Measurements from ENCODE around the gene NUDCD2. TPM values are rescaled to one million over a fixed set of nuclear protein-coding genes. Genes with fewer than 3 reads are reported as not detected.
"Not testable (repeated sequence)": the region's sequence is repeated elsewhere in the genome, so short reads cannot be mapped to it uniquely, and the experiment has no call there.

Gene NUDCD2
- total RNA-seq, 2 donors from 2014 or later, result 2.0 to 2.5 TPM

GRCh38 chr5:163436515-163436914, 23.4 kb downstream of the NUDCD2 start:
- no peak for DNase-seq (ENCODE audit: low spot score)
- H3K27me3 ChIP-seq, result no peaks in the 10 kb centered on the region
- H3K9me3 ChIP-seq, result no peaks in the 10 kb centered on the region
- H3K4me1 ChIP-seq, result peaks cover 0 to 25% of the 10 kb centered on the region in 2 donors
- peak overlapping the region; percentile 93 to 94 for H3K4me3 ChIP-seq
- H3K27ac ChIP-seq, result peak overlapping the region; percentile 94
- TF ChIP-seq CTCF (IDR thresholded peaks at IDR 0.05), result no peak
- H3K36me3 ChIP-seq, result peaks cover 10% of the 10 kb centered on the region

DNA sequence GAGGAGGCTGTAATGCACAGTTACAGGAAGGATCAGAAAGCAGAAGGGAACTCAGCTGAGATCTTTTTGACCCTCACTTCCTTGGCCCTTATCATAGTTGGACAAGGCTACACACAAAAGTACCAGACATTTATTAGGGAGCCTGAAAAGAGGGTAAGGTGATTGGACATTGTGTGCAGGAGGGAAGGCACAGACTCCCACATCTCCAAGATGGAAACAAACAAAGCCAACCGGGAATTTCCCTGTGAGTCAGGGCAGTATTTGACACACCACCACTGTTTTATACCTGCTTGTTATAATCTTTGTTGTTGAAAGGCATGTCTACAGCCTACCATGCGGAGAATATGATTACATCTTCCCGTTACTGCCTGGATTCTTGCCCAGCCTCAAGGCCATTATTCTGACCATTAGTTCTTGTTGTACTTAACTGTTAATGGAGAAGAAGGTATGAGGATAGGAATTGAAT, 25.5 kb downstream of the NUDCD2 start:
- H3K36me3 ChIP-seq, result no peaks in the 10 kb centered on the region
- peaks cover 0 to 15% of the 10 kb centered on the region in 2 donors for H3K4me1 ChIP-seq
- no peak for TF ChIP-seq CTCF (IDR thresholded peaks at IDR 0.05)
- H3K27ac ChIP-seq, result no peak overlapping the region
- no peaks in the 10 kb centered on the region for H3K27me3 ChIP-seq
- DNase-seq (ENCODE audit: low spot score), result no peak
- H3K9me3 ChIP-seq, result no peaks in the 10 kb centered on the region
- no peak overlapping the region for H3K4me3 ChIP-seq

- Histone ChIP-seq H3K4me1 (peaks cover 0 to 4% of the 10 kb centered on the region in 2 donors), H3K4me3 (no peak overlapping the region), H3K27me3 (no peaks in the 10 kb centered on the region), H3K9me3 (no peaks in the 10 kb centered on the region), H3K36me3 (no peaks in the 10 kb centered on the region), H3K27ac (no peak overlapping the region)
- DNase-seq (ENCODE audit: low spot score), result no peak
- TF ChIP-seq CTCF (IDR thresholded peaks at IDR 0.05), result no peak
These were observed 26.6 kb downstream of the NUDCD2 start for GRCh38 chr5:163433271-163433670.

DNA sequence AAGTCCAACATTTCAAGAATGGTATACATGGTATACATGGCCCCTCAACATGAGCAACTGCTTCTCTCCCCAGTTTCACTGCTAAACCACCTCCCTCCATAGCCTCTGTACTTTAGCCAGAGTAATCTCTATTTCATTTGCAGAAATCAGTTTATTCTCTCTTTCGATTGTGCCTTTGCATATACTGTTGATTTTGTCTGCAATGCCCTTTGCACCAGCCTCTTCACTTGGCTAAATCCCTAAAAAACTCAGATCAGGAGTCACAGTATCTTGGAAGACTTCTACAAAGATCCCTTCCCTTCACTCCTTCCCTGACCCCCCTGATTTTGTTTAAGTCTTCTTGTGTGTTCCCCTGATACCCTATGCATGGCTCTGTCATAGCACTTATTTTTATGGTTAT, 27.4 kb downstream of the NUDCD2 start:
- DNase-seq (ENCODE audit: low spot score), result no peak
- no peaks in the 10 kb centered on the region for H3K27me3 ChIP-seq
- no peaks in the 10 kb centered on the region for H3K4me1 ChIP-seq
- H3K36me3 ChIP-seq, result no peaks in the 10 kb centered on the region
- H3K27ac ChIP-seq, result no peak overlapping the region
- H3K9me3 ChIP-seq, result no peaks in the 10 kb centered on the region
- no peak for TF ChIP-seq CTCF (IDR thresholded peaks at IDR 0.05)
- no peak overlapping the region for H3K4me3 ChIP-seq

GRCh38 chr5:163426128-163426527, 33.8 kb downstream of the NUDCD2 start:
- H3K9me3 ChIP-seq; DNase-seq (ENCODE audit: low spot score); H3K27me3 ChIP-seq; H3K4me1 ChIP-seq; H3K27ac ChIP-seq; H3K4me3 ChIP-seq; H3K36me3 ChIP-seq: not testable (repeated sequence)

GRCh38 chr5:163424836-163425235, 35.1 kb downstream of the NUDCD2 start:
- Histone ChIP-seq H3K27me3 (no peaks in the 10 kb centered on the region), H3K27ac (no peak overlapping the region), H3K4me3 (no peak overlapping the region), H3K4me1 (no peaks in the 10 kb centered on the region), H3K9me3 (no peaks in the 10 kb centered on the region), H3K36me3 (no peaks in the 10 kb centered on the region)
- no peak for DNase-seq (ENCODE audit: low spot score)
- TF ChIP-seq CTCF (IDR thresholded peaks at IDR 0.05), result no peak

- not testable (repeated sequence) for H3K4me1 ChIP-seq; H3K4me3 ChIP-seq; H3K27ac ChIP-seq; H3K36me3 ChIP-seq; H3K9me3 ChIP-seq; DNase-seq (ENCODE audit: low spot score); H3K27me3 ChIP-seq
These were observed 44.2 kb downstream of the NUDCD2 start for GRCh38 chr5:163415673-163416072.

Data from right atrium auricular region (tissue), 2 donors.